ENCODE measurements around the gene TDP2. TPM values are rescaled to one million over a fixed set of nuclear protein-coding genes. Genes with fewer than 3 reads are reported as not detected.
"Not testable (repeated sequence)": the region's sequence is repeated elsewhere in the genome, so short reads cannot be mapped to it uniquely, and the experiment has no call there.

TDP2 gene
- total RNA-seq, 1 donor from 2014 or later, result 56.9 TPM

DNA sequence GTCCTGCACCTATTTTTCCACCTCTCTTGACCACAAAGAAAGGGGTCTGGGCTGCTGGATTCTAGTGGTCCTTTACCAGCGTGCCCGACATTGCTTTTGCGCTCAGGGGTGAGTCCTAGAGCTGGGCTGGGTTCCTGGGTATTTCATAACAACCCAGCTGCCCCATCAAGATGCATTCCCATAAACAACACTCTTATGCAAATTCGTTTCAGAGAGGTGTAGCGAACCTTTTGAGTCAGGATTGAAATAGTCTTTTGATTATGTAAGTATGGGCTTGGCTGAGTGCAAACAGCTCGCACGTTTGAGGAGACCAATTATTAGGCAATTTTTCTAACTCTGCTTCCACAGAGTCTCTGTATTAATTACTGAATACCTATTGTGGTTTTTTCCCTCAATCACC, 13.9 kb upstream of the TDP2 start:
- Mint-ChIP-seq H3K4me3 (ENCODE audit: unreplicated experiment) (no peak overlapping the region), H3K9me3 (ENCODE audit: unreplicated experiment) (peaks cover 1% of the 10 kb centered on the region), H3K36me3 (ENCODE audit: unreplicated experiment) (peaks cover 9% of the 10 kb centered on the region), H3K27me3 (ENCODE audit: unreplicated experiment) (no peaks in the 10 kb centered on the region), H3K4me1 (ENCODE audit: low read depth, unreplicated experiment) (peaks cover 4% of the 10 kb centered on the region), H3K27ac (ENCODE audit: unreplicated experiment) (no peak overlapping the region)
- TF ChIP-seq, protein P1, sequence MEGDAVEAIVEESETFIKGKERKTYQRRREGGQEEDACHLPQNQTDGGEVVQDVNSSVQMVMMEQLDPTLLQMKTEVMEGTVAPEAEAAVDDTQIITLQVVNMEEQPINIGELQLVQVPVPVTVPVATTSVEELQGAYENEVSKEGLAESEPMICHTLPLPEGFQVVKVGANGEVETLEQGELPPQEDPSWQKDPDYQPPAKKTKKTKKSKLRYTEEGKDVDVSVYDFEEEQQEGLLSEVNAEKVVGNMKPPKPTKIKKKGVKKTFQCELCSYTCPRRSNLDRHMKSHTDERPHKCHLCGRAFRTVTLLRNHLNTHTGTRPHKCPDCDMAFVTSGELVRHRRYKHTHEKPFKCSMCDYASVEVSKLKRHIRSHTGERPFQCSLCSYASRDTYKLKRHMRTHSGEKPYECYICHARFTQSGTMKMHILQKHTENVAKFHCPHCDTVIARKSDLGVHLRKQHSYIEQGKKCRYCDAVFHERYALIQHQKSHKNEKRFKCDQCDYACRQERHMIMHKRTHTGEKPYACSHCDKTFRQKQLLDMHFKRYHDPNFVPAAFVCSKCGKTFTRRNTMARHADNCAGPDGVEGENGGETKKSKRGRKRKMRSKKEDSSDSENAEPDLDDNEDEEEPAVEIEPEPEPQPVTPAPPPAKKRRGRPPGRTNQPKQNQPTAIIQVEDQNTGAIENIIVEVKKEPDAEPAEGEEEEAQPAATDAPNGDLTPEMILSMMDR (IDR thresholded peaks at IDR 0.05; ENCODE audit: partially characterized antibody, unreplicated experiment), result no peak
- no peak for DNase-seq

DNA sequence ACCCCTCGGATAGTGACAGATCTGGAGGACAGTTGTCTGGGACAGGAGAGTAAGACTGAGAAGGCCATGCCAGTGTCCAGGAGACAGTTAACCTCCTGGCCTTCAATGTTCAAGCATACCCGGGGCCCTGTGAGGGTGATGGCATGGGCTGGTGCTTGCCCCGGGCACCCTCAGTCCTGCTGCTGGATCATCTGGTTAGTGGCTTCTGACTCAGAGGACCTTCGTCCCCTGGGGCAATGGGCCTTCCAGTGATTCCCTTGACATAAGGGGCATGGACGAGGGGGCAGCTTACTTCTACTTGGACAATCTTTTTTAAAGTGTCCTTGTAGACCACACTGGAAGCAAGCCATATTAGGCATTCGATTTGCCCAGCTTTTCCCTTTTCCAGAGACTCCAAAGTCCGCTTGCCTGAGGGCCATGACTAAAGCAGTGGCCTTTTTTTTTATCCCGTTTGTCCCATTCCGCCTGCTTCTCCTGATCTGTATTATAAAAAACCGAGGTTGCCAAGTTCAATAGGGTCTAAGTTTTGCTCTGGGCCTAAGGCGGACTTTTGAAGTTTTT, 12.2 kb upstream of the TDP2 start:
- not testable (repeated sequence) for H3K36me3 Mint-ChIP-seq (ENCODE audit: unreplicated experiment); H3K4me3 Mint-ChIP-seq (ENCODE audit: unreplicated experiment); H3K27me3 Mint-ChIP-seq (ENCODE audit: unreplicated experiment); H3K9me3 Mint-ChIP-seq (ENCODE audit: unreplicated experiment); DNase-seq; H3K27ac Mint-ChIP-seq (ENCODE audit: unreplicated experiment); H3K4me1 Mint-ChIP-seq (ENCODE audit: low read depth, unreplicated experiment)

DNA sequence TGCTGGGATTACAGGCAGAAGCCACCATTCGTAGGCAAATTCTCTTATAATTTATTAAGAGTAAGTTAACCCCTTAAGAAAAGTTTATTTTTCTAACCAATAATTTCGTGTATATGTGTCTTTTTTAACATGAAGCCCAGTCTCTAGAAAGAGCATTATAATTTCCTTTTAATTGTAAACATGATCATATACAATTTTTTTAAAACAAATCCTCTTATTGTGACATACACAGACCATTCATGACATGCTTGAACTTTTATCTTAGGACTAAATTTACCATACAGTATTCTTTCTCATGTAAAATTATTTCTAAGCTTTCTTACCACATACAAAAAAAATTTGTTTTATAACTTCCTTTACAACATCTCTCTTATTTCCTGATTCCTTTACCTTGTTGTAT, 6.9 kb upstream of the TDP2 start:
- Mint-ChIP-seq H3K4me3 (ENCODE audit: unreplicated experiment) (no peak overlapping the region), H3K36me3 (ENCODE audit: unreplicated experiment) (peaks cover 16% of the 10 kb centered on the region), H3K9me3 (ENCODE audit: unreplicated experiment) (peaks cover 11% of the 10 kb centered on the region), H3K27me3 (ENCODE audit: unreplicated experiment) (peaks cover 2% of the 10 kb centered on the region), H3K27ac (ENCODE audit: unreplicated experiment) (no peak overlapping the region), H3K4me1 (ENCODE audit: low read depth, unreplicated experiment) (no peaks in the 10 kb centered on the region)
- DNase-seq, result no peak
- TF ChIP-seq, protein P1 (IDR thresholded peaks at IDR 0.05; ENCODE audit: partially characterized antibody, unreplicated experiment), result no peak

DNA sequence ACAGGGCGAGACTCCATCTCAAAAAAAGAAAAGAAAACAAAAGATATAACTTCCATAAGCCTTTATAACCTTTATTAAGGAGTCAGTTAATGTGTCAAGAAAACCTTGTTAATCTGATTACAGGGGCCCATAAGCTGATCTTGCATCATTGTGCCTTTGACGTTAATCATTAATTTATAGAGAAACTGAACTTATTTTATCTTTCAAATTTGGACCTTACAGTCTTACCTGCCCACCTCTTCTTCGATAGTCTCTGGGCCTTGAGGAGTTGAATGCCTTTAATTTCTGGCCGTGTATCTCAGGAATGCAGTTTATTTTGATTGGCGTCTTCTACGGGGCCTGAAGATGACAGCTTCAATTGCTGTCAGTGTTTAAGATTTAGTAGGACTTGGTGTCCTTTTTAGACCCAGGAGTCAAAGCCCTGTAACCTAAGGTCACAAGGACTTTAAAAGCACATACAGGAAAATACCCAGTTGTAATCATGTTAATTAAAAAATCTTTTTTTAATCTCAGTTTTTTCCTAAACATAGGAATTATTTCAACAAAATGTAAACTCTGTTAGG, 6.0 kb upstream of the TDP2 start:
- Mint-ChIP-seq H3K4me1 (ENCODE audit: low read depth, unreplicated experiment) (no peaks in the 10 kb centered on the region), H3K27ac (ENCODE audit: unreplicated experiment) (no peak overlapping the region), H3K36me3 (ENCODE audit: unreplicated experiment) (peaks cover 16% of the 10 kb centered on the region), H3K27me3 (ENCODE audit: unreplicated experiment) (peaks cover 6% of the 10 kb centered on the region), H3K4me3 (ENCODE audit: unreplicated experiment) (no peak overlapping the region), H3K9me3 (ENCODE audit: unreplicated experiment) (peaks cover 11% of the 10 kb centered on the region)
- no peak for DNase-seq
- TF ChIP-seq, protein P1 (IDR thresholded peaks at IDR 0.05; ENCODE audit: partially characterized antibody, unreplicated experiment), result no peak

DNA sequence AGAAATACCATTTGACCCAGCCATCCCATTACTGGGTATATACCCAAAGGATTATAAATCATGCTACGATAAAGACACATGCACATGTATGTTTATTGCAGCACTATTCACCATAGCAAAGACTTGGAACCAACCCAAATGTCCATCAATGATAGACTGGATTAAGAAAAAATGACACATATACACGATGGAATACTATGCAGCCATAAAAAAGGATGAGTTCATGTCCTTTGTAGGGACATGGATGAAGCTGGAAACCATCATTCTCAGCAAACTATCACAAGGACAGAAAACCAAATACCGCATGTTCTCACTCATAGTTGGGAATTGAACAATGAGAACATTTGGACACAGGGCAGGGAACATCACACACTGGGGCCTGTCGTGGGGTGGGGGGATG, 4.4 kb upstream of the TDP2 start:
- not testable (repeated sequence) for DNase-seq; H3K27ac Mint-ChIP-seq (ENCODE audit: unreplicated experiment); H3K4me1 Mint-ChIP-seq (ENCODE audit: low read depth, unreplicated experiment); H3K27me3 Mint-ChIP-seq (ENCODE audit: unreplicated experiment); H3K4me3 Mint-ChIP-seq (ENCODE audit: unreplicated experiment)
- H3K9me3 Mint-ChIP-seq (ENCODE audit: unreplicated experiment), result peaks cover 19% of the 10 kb centered on the region
- H3K36me3 Mint-ChIP-seq (ENCODE audit: unreplicated experiment), result peaks cover 22% of the 10 kb centered on the region

DNA sequence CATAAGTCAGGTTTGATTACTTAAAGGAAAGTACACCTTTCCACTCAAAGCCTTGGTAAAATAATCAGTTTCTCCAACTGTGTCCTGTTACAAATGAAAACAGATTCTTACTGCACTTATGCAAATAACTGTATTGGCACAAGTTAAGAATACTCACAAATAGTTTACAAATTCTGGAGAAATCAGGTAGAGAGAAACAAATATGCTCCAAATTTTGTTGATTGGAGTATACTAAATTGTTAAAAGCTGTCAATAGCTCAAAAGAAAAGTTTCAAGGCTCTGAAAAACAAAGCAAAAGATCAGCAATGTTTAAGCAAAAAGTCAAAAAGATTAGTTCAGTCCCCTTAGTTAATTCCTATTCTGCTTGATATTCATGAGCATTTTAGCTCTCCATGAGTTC, 3.8 kb upstream of the TDP2 start:
- not testable (repeated sequence) for H3K27ac Mint-ChIP-seq (ENCODE audit: unreplicated experiment); H3K4me3 Mint-ChIP-seq (ENCODE audit: unreplicated experiment); H3K4me1 Mint-ChIP-seq (ENCODE audit: low read depth, unreplicated experiment); DNase-seq; H3K27me3 Mint-ChIP-seq (ENCODE audit: unreplicated experiment)
- H3K36me3 Mint-ChIP-seq (ENCODE audit: unreplicated experiment), result peaks cover 22% of the 10 kb centered on the region
- peaks cover 17% of the 10 kb centered on the region for H3K9me3 Mint-ChIP-seq (ENCODE audit: unreplicated experiment)

Data from glutamatergic neuron (in vitro differentiated cells).